PC-3 (cell line): ENCODE measurements around the gene STX18.

ENCODE experiments used
- CTCF ChIP-seq: fragments of 300-600 bp; sonication (generic); conservative IDR thresholded peaks from 2 replicates; pipeline ENCODE4 v1.5.1; 2017; ENCODE audit warnings: antibody characterized with exemption, low read depth, mild to moderate bottlenecking, low read length
- EZH2 ChIP-seq: fragments of 300-600 bp; sonication (generic); IDR thresholded peaks from one replicate; pipeline ENCODE4 v1.6.1; 2017; ENCODE audit warnings: antibody characterized with exemption, mild to moderate bottlenecking, low read length; ENCODE audit not compliant: unreplicated experiment
- EZH2phosphoT487 ChIP-seq: fragments of 300-600 bp; sonication (generic); IDR thresholded peaks from 2 replicates; pipeline ENCODE4 v1.6.1; 2018; ENCODE audit warnings: mild to moderate bottlenecking, antibody characterized with exemption, low read length, borderline replicate concordance

GRCh38 chr4:4379540-4380087 is 162.2 kb downstream of the STX18 start:
- TF ChIP-seq CTCF: no peak
- TF ChIP-seq EZH2phosphoT487: no peak
- TF ChIP-seq EZH2: no peak
